Activated T-cell treated with anti-CD3 and anti-CD28 coated beads, Interleukin-2, amount 50 U/mL, for 4 hours (primary cell): ENCODE results near the gene SLC2A4RG. TPM values are rescaled to one million over a fixed set of nuclear protein-coding genes. Genes with fewer than 3 reads are reported as not detected.

ENCODE experiments used
- ATAC-seq, 2 donors: fragments of 200-7000 bp; cut with Tn5 transposase; one replicate each; pipeline ENCODE4 v1.10.0; 2021
- DNase-seq: peaks from one replicate; pipeline ENCODE4 v3.0.0-alpha.2; 2020
- H3K27me3 Mint-ChIP-seq: one replicate; pipeline ENCODE4 v1.8.0; 2021; ENCODE audit warnings: low read depth, mixed read lengths
- H3K36me3 Mint-ChIP-seq: one replicate; pipeline ENCODE4 v1.8.0; 2022; ENCODE audit warnings: mixed read lengths; ENCODE audit not compliant: insufficient read depth
- H3K4me1 Mint-ChIP-seq: one replicate; pipeline ENCODE4 v1.8.0; 2021; ENCODE audit warnings: low read depth, mixed read lengths
- H3K4me3 Mint-ChIP-seq: one replicate; pipeline ENCODE4 v1.8.0; 2021; ENCODE audit warnings: mild to moderate bottlenecking, moderate library complexity, mixed read lengths
- H3K9me3 Mint-ChIP-seq: one replicate; pipeline ENCODE4 v1.8.0; 2021; ENCODE audit warnings: mixed read lengths
- total RNA-seq, 3 donors: library from RNA; stranded (reverse); gene quantifications; one replicate each; pipeline ENCODE4 v1.2.1, GENCODE V29; 2021

The SLC2A4RG gene
- total RNA-seq, 3 donors from 2014 or later: 17.2 to 18.1 (median 17.3) TPM

GRCh38 chr20:63737945-63738686 lies 1.5 kb upstream of the SLC2A4RG start:
- ATAC-seq (peak; percentile 30 to 36), DNase-seq (no peak)
- H3K4me3 Mint-ChIP-seq: peak overlapping the region; percentile 26
- H3K4me1 Mint-ChIP-seq: peaks cover 23% of the 10 kb centered on the region
- no peaks in the 10 kb centered on the region for H3K9me3 Mint-ChIP-seq
- H3K36me3 Mint-ChIP-seq: peaks cover 6% of the 10 kb centered on the region
- H3K27me3 Mint-ChIP-seq: no peaks in the 10 kb centered on the region

DNA sequence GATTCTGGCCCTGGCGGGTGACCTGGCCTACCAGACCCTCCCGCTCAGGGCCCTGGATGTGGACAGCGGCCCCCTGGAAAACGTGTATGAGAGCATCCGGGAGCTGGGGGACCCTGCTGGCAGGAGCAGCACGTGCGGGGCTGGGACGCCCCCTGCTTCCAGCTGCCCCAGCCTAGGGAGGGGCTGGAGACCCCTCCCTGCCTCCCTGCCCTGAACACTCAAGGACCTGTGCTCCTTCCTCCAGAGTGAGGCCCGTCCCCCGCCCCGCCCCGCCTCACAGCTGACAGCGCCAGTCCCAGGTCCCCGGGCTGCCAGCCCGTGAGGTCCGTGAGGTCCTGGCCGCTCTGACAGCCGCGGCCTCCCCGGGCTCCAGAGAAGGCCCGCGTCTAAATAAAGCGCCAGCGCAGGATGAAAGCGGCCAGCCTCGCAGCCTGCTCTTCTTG lies 868 bp upstream of the SLC2A4RG start:
- no peak for ATAC-seq
- H3K9me3 Mint-ChIP-seq: no peaks in the 10 kb centered on the region
- peaks cover 23% of the 10 kb centered on the region for H3K4me1 Mint-ChIP-seq
- no peak for DNase-seq
- H3K36me3 Mint-ChIP-seq: peaks cover 5% of the 10 kb centered on the region
- no peaks in the 10 kb centered on the region for H3K27me3 Mint-ChIP-seq
- H3K4me3 Mint-ChIP-seq: peak overlapping the region; percentile 26

DNA sequence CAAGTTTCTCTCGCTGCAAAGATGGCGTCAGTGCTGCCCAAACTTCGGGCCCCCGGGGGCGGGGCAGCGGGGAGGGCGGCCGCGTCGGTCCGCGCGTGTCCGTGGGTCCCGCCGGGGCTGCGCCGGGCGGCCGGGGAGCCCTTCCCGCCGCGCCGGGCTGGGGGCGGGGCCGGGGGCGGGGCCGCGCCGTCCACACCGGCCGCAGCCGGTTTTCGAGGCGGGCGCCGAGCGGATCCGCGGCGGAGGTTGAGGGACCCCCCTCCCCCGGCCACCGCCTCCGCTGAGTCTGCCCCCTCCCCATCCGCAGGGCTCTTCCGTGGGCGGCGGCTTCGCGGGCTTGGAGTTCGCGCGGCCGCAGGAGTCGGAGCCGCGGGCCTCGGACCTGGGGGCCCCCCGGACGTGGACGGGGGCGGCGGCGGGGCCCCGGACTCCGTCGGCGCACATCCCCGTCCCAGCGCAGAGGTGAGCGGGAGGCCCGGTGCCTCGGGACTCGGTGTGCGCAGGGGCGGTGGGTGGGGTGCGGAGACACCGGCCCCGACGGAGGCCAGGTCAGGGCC lies 572 bp downstream of the SLC2A4RG start:
- no peaks in the 10 kb centered on the region for H3K9me3 Mint-ChIP-seq
- peaks cover 18% of the 10 kb centered on the region for H3K4me1 Mint-ChIP-seq
- H3K36me3 Mint-ChIP-seq: no peaks in the 10 kb centered on the region
- DNase-seq (no peak), ATAC-seq (peak; percentile 4 to 13)
- peak overlapping the region; percentile 55 for H3K4me3 Mint-ChIP-seq
- H3K27me3 Mint-ChIP-seq: no peaks in the 10 kb centered on the region

- peak overlapping the region; percentile 55 for H3K4me3 Mint-ChIP-seq
- no peaks in the 10 kb centered on the region for H3K27me3 Mint-ChIP-seq
- ATAC-seq (peak; percentile 4 to 7), DNase-seq (no peak)
- peaks cover 13% of the 10 kb centered on the region for H3K4me1 Mint-ChIP-seq
- H3K9me3 Mint-ChIP-seq: no peaks in the 10 kb centered on the region
- no peaks in the 10 kb centered on the region for H3K36me3 Mint-ChIP-seq
These were observed 1.2 kb downstream of the SLC2A4RG start for GRCh38 chr20:63740627-63741353.

DNA sequence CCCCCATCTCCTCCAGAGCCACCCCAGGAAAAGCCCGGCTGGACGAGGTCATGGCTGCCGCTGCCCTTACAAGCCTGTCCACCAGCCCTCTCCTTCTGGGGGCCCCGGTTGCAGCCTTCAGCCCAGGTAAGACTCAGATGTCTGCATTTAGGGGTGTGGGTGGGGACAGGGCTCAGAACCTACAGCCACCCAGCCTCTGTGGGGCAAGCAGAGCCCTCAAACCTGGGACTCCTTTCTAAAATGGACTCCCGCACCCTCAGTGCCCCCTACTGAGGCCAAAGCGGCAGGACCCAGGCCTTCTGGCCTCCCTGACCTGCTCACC lies 1.7 kb downstream of the SLC2A4RG start:
- H3K4me3 Mint-ChIP-seq: peak overlapping the region; percentile 49
- ATAC-seq: no peak
- no peak for DNase-seq
- H3K4me1 Mint-ChIP-seq: peaks cover 8% of the 10 kb centered on the region
- no peaks in the 10 kb centered on the region for H3K27me3 Mint-ChIP-seq
- no peaks in the 10 kb centered on the region for H3K36me3 Mint-ChIP-seq
- H3K9me3 Mint-ChIP-seq: no peaks in the 10 kb centered on the region

DNA sequence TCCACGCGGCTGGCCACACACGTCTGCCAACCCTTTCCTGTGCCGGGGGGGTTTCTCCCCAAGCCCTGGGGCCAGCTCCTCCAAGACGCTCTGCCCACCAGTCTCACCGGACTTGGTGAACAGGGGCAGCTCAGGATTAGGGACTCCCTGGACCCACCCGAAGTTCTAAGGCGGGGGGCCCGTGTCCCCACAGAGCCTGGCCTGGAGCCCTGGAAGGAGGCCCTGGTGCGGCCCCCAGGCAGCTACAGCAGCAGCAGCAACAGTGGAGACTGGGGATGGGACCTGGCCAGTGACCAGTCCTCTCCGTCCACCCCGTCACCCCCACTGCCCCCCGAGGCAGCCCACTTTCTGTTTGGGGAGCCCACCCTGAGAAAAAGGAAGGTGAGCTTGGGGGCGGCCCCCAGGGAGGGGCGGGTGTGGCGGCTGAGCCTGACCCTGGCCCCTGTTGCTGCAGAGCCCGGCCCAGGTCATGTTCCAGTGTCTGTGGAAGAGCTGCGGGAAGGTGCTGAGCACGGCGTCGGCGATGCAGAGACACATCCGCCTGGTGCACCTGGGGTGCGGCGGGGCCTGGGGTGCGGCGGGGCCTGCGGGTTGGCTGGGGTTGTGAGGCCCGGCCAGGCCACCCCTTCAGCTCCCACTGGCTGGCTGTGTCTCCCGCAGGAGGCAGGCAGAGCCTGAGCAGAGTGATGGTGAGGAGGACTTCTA lies 2.3 kb downstream of the SLC2A4RG start:
- peaks cover 4% of the 10 kb centered on the region for H3K4me1 Mint-ChIP-seq
- H3K36me3 Mint-ChIP-seq: no peaks in the 10 kb centered on the region
- peak overlapping the region; percentile 49 for H3K4me3 Mint-ChIP-seq
- H3K27me3 Mint-ChIP-seq: no peaks in the 10 kb centered on the region
- H3K9me3 Mint-ChIP-seq: no peaks in the 10 kb centered on the region
- DNase-seq: no peak
- ATAC-seq: no peak

DNA sequence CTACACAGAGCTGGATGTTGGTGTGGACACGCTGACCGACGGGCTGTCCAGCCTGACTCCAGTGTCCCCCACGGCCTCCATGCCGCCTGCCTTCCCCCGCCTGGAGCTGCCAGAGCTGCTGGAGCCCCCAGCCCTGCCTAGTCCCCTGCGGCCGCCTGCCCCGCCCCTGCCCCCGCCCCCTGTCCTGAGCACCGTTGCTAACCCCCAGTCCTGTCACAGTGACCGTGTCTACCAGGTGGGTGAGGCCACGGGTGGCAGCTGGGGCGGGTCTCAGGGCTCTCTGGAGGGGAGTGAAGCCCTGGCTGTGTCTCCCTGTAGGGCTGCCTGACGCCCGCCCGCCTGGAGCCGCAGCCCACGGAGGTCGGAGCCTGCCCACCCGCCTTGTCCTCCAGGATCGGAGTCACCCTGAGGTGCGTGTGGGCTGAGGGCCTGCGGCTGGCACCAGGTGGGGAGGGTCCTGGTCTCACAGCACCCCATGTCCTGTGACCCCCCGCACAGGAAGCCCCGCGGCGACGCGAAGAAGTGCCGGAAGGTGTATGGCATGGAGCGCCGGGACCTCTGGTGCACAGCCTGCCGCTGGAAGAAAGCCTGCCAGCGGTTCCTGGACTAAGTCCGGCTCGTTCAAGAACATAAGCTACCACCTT lies 2.9 kb downstream of the SLC2A4RG start:
- no peak for ATAC-seq
- H3K27me3 Mint-ChIP-seq: no peaks in the 10 kb centered on the region
- H3K9me3 Mint-ChIP-seq: no peaks in the 10 kb centered on the region
- no peaks in the 10 kb centered on the region for H3K4me1 Mint-ChIP-seq
- H3K36me3 Mint-ChIP-seq: no peaks in the 10 kb centered on the region
- no peak overlapping the region for H3K4me3 Mint-ChIP-seq
- DNase-seq: no peak

DNA sequence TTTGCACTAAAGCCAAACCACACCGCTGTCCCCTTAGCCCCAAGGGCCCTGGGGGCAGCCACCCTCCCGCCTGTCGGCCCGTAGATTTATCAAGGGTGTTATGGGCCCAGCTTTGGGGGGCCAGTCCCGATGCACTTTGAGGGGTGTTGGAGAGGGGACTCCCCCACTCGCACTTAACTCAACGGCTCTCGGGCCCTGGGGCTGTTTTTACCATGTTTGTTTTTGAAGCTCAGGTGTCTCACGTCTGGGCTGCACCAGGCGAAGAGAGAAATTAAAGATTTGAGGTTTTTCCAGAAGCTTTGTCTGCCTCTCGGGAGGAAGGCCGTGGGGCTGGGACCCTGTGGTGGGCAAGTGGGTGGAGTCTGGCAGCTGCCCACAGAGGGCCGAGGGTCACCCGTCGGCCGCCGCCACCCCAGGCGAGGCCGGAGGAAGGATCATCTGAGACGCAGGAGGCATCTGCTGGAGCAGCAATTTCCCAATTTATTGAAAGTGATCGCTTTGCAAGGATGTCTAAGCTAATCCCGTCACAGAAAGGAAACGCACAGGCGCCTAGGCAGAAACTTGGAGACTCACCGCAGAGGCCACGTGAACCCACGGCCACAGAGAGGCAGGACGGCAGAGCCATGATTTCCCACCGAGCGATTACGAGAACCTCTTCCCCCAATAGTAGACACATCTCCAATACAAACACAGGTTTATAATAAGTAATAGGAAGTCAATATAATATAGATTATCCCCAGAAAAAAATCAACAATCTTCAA lies 3.8 kb downstream of the SLC2A4RG start:
- Mint-ChIP-seq H3K4me3 (no peak overlapping the region), H3K36me3 (no peaks in the 10 kb centered on the region)

DNA sequence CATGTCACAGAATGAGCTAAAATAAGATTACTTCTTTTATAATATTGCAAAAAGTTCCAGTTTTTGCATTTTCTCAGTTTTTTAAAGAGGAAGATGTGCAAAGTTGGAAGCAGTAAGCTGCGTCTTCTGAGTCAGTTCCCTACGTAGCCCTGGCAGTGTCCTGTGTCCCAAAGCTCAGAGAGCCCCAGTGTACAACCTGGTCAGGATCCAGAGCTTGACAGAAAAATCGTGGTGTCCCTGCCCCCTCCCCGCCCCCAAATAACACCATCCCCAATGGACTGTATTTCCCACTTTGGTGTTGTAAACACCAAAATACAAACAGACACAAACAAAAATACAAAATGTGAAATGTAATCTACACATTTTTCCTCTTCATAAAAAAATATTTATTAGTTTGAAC lies 4.6 kb downstream of the SLC2A4RG start:
- Mint-ChIP-seq H3K27me3 (no peaks in the 10 kb centered on the region), H3K4me1 (peaks cover 5% of the 10 kb centered on the region), H3K36me3 (no peaks in the 10 kb centered on the region), H3K4me3 (no peak overlapping the region), H3K9me3 (no peaks in the 10 kb centered on the region)
- DNase-seq: no peak
- ATAC-seq: no peak

More for the DNA sequence above, 3.8 kb downstream of the SLC2A4RG start:
- H3K27me3 Mint-ChIP-seq: no peaks in the 10 kb centered on the region
- ATAC-seq: no peak
- no peaks in the 10 kb centered on the region for H3K9me3 Mint-ChIP-seq
- H3K4me1 Mint-ChIP-seq: no peaks in the 10 kb centered on the region
- no peak for DNase-seq

- Mint-ChIP-seq H3K4me3 (no peak overlapping the region), H3K36me3 (no peaks in the 10 kb centered on the region), H3K27me3 (no peaks in the 10 kb centered on the region), H3K4me1 (peaks cover 7% of the 10 kb centered on the region), H3K9me3 (no peaks in the 10 kb centered on the region)
- DNase-seq: no peak
- ATAC-seq: no peak
These were observed 5.2 kb downstream of the SLC2A4RG start for GRCh38 chr20:63744574-63745423.

DNA sequence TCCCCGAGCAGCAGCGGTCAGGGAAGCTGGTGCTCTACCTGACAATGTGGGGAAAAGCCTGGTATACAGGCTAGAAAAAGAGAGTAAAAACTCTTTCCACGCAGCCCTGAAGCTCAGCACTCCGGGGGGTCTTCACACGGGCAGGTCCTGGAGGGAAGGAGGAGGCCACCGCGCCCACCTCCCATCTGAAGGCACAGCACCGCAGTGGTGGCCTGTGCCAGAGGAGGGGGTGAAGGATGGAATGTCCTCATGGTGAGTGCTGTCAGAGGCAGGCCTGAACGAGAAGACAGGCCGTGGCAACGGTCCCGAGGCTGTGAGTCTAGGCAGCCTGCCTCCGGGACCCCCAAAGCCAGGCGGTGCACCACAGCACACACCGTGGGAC lies 5.8 kb downstream of the SLC2A4RG start:
- H3K27me3 Mint-ChIP-seq: no peaks in the 10 kb centered on the region
- H3K4me1 Mint-ChIP-seq: peaks cover 8% of the 10 kb centered on the region
- no peaks in the 10 kb centered on the region for H3K36me3 Mint-ChIP-seq
- no peak for DNase-seq
- no peak overlapping the region for H3K4me3 Mint-ChIP-seq
- H3K9me3 Mint-ChIP-seq: no peaks in the 10 kb centered on the region
- no peak for ATAC-seq

DNA sequence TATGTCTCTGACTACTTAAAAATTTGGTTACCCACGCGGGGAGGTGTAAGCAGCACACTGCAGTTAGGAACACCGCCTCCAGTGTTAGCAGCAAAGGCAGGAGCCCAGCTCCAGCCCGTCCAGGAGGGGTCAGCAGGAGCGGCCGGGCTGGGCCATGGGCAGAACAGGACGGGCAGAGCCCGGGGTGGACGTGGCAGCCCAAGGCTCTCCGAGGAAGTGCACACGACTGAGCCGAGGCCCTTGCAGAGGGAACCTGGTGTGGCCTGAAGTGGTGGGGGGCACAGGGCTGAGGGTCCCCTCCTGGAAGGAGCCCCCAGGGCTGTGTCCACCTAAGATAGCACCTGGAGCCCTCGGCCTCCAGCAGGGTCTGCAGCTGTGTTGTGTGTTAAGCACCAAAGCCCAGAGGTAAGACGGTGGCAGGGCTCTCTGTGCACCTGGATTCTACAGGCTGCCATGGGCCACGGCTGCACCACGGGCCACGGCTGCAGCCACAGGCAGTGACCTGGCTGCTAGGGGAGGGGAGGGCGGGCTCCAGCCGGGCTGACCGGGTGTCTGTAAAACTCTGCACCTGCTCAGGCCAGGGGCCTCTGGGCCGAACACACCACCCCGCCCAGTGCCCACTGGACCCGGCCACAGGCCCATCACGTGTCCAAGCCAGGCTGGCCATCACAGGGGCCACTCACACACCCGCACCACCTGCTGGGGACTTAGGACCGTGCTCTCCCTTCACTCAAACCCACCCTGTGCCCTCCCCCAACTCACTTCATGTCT lies 6.6 kb downstream of the SLC2A4RG start:
- ATAC-seq (no peak), DNase-seq (no peak)
- Mint-ChIP-seq H3K9me3 (no peaks in the 10 kb centered on the region), H3K27me3 (no peaks in the 10 kb centered on the region), H3K4me3 (no peak overlapping the region), H3K4me1 (peaks cover 16% of the 10 kb centered on the region), H3K36me3 (no peaks in the 10 kb centered on the region)
